Endothelial cell of umbilical vein (primary cell): ENCODE measurements around the gene MOCS1.

ENCODE experiments used
- EZH2 ChIP-seq: IDR thresholded peaks from 2 replicates; pipeline ENCODE4 v1.6.1; 2012; ENCODE audit warnings: borderline replicate concordance, low read depth, mild to moderate bottlenecking, moderate library complexity, low read length, inconsistent platforms; ENCODE audit not compliant: severe bottlenecking
- POLR2A ChIP-seq: IDR thresholded peaks from 2 replicates; pipeline ENCODE4 v1.6.1; 2012; ENCODE audit warnings: low read depth, mild to moderate bottlenecking, control low read depth, low read length
- POLR2AphosphoS5 ChIP-seq: IDR thresholded peaks from 2 replicates; pipeline ENCODE4 v1.6.1; 2012; ENCODE audit warnings: low read depth, mild to moderate bottlenecking, control low read depth, low read length, moderate library complexity; ENCODE audit not compliant: insufficient read depth
- TF ChIP-seq, protein P1 (sequence below), 2 donors: IDR thresholded peaks; 1 replicate in 1 of 2; 2 replicates in 1 of 2; pipeline ENCODE4 v1.5.1; 2011; ENCODE audit warnings: low read length in 2 of 2, mild to moderate bottlenecking in 2 of 2, moderate library complexity in 2 of 2, control low read depth in 1 of 2, inconsistent platforms in 1 of 2, low read depth in 1 of 2; ENCODE audit not compliant: insufficient read depth in 1 of 2; ENCODE audit errors: extremely low read depth in 1 of 2
- TF ChIP-seq, protein P2 (sequence below): IDR thresholded peaks from 2 replicates; pipeline ENCODE4 v1.6.1; 2011; ENCODE audit not compliant: insufficient read depth, insufficient read length

DNA sequence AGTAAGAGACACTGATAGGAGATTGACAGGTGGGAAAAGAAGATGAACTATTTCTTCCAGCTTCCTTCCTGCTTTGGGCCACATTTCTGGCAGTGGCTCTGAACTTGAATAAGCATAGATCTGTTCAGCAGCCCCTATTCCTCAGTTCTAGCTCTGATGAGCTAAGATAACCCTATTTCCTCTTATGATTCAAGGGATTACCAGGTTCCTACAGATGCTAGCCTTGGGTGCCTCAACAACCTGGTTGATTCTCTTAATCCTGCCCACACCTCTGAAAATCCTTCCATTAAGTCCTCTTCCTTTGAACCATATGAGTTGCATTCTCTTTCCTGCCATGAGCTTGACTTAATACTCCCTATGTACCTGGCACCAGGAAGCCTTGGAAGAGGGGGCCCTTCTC lies 49.8 kb upstream of the MOCS1 start:
- TF ChIP-seq, protein P1, sequence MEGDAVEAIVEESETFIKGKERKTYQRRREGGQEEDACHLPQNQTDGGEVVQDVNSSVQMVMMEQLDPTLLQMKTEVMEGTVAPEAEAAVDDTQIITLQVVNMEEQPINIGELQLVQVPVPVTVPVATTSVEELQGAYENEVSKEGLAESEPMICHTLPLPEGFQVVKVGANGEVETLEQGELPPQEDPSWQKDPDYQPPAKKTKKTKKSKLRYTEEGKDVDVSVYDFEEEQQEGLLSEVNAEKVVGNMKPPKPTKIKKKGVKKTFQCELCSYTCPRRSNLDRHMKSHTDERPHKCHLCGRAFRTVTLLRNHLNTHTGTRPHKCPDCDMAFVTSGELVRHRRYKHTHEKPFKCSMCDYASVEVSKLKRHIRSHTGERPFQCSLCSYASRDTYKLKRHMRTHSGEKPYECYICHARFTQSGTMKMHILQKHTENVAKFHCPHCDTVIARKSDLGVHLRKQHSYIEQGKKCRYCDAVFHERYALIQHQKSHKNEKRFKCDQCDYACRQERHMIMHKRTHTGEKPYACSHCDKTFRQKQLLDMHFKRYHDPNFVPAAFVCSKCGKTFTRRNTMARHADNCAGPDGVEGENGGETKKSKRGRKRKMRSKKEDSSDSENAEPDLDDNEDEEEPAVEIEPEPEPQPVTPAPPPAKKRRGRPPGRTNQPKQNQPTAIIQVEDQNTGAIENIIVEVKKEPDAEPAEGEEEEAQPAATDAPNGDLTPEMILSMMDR (IDR thresholded peaks at IDR 0.05; ENCODE audit: extremely low read depth in 1 of 2, insufficient read depth in 1 of 2, low read depth in 1 of 2, low read length in 2 of 2): no peak
- TF ChIP-seq EZH2 (no peak), POLR2AphosphoS5 (no peak), POLR2A (no peak)
- TF ChIP-seq, protein P2, sequence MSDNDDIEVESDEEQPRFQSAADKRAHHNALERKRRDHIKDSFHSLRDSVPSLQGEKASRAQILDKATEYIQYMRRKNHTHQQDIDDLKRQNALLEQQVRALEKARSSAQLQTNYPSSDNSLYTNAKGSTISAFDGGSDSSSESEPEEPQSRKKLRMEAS: no peak
